DLD1 (cell line): Measurements from ENCODE around the gene ARID3A.

Experiments used
- in situ Hi-C: cut with HindIII; loops from 2 replicates; pipeline ENCODE4 v1.10.0; 2017; ENCODE audit warnings: low sequenced_read_pairs

The ARID3A gene

DNA sequence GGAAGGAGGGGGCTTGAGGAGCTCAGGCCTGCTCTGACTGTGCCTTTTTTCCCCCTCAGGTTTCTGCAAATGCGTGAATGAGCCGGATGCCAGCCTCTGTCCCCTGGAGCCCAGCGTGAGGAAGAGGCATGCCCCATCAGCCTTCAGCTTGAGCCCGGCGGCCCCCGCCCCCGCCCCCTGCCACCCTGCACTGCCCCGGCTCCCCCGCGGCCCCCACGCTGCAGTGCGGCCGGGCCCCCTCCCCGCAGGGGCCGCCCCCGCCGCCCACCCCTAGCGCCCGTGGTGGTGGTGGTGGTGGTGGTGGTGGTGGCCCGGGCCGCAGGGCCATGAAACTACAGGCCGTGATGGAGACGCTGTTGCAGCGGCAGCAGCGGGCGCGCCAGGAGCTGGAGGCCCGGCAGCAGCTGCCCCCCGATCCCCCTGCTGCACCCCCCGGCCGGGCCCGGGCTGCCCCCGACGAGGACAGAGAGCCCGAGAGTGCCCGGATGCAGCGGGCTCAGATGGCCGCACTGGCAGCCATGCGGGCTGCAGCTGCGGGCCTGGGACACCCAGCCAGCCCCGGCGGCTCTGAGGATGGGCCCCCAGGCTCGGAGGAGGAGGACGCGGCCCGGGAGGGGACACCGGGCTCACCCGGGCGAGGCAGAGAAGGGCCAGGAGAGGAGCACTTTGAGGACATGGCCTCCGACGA lies 3.5 kb downstream of the ARID3A start:
- in situ Hi-C loops = no loop called here

DNA sequence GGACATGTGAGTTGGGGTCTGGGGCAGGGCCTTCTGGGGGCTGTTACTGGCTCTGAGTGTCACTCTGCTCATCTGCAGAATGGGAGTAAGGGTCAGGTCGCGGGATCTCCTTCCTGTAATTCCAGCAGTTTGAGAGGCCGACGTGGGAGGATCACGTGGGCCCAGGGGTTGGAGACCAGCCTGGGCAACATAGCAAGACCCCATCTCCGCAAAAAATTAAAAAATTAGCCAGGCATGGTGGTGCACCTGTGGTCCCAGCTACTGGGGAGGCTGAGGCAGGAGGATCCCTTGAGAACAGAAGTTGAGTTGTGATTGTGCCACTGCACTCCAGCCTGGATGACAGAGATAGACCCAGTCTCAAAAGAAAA lies 4.0 kb downstream of the ARID3A start:
- in situ Hi-C loops = no loop called here

DNA sequence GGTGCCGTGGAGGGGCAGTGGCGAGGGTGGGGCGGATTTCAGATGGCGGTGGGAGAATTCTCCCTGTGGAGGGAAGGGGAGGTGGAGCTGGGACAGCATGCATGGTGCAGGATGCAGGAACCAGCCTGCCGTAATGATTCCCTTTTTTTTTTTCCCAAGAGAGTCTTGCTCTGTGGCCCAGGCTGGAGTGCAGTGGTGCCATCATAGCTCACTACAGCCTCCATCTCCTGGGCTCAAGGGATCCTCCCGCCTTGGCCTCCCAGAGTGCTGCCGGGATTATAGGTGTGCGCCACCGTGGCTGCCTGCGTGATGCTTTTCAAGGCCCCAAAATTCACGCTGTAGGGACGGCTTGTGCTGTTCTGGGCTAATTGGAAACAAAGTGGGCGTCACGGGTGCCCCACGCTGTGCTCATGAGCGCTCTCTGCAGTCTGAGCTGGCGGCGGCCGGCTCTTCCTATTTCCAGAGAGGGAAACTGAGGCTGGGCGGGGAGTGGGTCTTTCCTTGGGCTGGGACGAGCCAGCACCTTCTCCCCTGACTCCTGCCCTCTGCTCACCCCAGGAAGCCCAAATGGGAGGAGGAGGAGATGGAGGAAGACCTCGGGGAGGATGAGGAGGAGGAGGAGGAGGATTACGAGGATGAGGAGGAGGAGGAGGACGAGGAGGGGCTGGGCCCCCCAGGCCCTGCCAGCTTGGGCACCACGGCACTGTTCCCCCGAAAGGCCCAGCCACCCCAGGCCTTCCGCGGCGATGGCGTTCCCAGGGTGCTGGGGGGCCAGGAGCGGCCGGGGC lies 6.2 kb downstream of the ARID3A start:
- in situ Hi-C loops = no loop called here

DNA sequence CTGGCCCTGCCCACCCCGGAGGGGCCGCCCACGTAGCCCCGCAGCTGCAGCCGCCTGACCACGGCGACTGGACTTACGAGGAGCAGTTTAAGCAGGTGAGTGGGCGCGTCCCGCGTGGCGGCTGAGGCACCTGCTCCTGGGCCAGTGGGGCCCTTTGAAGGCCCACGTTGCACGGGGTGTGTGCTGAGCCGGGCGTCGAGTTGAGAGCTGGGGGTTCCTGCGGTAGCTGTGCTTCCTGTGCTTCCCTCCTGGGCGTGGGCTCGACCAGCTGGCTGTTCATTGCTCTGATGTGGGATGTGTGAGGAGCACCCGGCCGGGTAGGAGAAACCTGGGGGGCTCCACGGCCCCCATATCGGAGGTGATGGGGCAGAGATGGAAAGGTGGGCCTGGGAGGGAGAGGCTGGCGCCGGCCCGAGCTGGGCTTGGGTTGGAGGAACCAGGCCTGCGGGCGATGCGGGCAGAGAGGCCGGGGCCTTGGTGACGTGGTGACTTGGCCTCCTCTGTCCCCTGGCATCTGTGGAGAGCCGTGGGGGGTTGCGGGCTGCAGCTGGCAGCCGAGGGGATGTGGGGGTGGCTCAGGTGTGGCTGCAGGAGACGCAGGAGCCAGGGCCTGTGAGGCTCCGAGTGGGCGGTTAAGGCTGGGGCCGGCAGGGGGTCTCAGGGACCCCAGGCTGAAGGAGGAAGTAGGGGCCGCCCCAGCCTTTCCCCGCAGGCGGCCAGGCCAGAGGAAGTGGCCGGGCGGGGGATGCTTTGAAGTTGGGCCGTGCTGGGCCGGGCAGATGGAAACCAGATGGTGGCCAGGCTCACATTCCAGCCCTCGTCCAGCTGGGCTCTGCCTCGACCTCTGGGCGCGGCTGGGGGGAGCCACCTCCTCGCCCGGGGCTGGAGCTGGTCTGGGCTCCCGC lies 7.1 kb downstream of the ARID3A start:
- in situ Hi-C loops = no loop called here

DNA sequence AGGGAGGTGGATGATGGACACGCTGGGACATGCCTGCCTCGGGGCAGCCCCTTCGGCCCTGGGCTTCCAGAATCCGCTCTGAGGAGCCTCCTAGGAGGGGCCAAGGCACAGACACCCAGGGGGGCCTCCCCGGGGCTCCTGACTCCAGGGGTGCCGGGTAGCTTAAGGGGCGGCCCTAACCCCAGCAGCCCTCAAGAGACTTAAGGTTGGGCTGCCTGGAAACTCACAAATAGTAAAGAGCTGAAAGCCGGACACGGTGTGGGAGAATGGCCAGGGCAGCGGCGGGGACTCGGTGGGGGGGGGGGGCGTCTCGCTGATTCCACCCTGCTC lies 7.7 kb downstream of the ARID3A start:
- in situ Hi-C loops = no loop called here

DNA sequence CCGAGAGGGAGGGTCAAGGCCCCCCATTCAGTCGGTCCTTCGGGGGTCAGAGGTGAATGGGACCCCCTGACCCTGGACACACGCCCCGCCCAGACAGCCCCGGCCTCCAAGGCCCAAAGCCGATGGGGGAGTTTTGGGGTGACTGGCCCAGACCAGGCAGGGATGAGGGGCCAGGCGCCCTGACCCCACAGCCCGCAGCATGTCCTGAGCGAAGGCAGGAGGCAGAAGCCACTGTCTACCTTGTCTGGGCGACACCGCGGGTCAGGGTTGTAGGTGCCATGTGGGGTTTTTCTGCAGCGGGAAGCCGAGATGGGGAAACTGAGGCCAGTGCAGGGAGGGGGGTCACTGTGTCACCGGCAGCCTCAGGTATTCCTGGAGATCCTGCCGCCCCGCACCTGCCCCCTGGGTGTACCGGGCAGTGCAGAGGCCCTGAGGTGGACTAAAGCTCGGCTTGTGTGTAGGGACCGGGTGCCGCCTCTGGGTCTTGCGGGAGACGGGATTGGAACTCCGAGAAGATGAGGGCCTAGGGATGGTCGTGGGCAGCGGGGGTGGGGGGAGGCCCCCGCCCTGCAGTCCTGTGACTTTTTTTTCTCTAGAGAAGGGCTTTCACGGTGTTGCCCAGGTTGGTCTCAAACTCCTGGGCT lies 8.5 kb downstream of the ARID3A start:
- in situ Hi-C loops = no loop called here

DNA sequence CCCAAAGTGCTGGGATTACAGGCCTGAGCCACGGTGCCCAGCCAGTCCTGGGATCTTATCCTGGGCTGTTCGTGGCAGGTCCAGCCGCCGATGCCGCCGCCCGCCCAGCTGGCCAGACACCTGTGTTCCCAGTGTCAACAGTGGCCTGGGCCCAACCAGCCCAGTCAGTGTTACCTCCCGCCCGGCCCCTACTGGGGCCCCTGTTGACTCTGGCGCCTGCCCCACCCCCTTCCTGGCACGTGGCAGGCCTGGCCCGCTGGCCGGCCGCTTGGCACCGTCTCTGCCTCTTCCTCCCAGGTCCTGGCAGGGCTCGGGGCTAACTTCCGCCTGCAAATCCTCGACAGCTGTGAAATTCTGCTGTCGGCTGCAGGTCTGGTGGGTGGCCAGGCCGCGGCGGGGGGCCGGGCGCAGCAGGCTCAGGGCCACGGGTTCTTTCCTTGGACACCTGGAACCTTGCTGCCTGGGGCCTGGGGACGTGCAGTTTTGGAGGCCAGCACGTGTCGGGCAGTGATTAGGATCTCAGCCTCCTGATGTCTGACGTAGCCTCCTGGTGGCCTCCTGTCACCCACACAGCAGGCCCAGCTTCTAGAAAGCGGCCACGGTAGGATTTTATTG lies 9.1 kb downstream of the ARID3A start:
- in situ Hi-C loops = no loop called here

DNA sequence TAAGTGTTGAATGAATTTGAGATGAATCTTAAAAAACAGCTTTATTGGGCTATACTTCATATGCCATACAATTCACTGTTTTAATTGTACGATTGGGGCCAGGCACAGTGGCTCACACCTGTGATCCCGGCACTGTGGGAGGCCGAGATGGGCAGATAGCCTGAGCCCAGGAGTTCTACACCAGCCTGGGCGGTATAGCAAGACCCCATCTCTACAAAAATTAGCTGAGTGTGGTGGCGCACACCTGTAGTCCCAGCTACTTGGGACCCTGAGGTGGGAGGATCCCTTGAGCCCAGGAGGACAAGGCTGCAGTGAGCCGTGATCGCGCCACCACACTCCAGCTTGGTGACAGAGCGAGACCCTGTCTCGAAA lies 10.3 kb downstream of the ARID3A start:
- in situ Hi-C loops = no loop called here

DNA sequence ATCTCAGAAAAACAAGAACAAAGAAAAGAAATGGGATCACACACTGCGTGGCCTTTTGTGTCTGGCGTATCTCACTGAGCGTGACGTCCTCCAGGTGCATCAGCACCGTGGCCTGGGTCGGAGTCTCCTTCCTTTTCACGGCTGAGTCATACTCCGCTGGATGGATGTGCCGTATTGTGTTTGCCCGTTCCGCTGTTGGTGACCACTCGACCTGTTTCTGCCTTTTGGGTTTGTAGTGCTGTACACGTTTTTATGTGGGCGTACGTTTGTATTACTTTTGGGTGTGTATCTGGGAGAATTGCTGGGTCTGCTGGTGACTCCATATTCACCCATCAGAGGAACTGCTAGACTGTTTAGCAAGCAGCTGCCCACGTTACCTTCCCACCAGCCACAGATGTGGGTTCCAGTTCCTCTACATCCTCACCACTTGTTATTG lies 11.4 kb downstream of the ARID3A start:
- in situ Hi-C loops = no loop called here

DNA sequence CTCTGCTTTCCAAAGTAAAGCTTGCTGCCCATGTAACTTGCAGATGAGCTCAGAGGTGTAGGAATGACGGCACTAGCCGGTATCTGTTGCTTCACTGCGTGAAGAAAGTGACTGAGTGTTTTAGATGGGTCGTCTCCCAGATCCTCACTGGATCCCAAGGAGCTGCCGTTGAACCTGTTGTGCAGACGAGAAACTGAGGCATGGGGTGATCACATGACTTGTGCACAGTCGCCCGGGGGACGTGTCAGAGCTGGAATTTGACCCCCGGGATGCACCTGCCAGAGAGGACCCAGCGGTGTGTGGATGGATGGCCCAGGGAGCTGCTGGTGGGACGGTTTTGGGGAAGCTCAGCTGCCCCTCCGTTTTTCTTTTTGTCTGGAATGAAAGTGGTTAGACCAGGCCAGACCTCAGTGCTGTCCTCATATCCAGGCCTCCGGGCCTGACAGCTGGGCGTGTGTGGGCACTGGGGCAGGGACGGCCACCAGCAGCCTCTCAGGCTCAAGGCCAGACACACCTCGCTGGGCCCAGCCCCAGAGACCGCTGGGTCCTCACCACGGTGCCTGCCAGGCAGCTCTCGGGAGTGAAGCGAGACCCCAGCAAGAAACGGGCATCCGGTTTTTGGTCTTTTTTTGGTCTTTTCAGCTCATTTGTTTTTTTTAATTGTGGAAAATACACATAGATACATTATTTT lies 12.5 kb downstream of the ARID3A start:
- in situ Hi-C loops = no loop called here

DNA sequence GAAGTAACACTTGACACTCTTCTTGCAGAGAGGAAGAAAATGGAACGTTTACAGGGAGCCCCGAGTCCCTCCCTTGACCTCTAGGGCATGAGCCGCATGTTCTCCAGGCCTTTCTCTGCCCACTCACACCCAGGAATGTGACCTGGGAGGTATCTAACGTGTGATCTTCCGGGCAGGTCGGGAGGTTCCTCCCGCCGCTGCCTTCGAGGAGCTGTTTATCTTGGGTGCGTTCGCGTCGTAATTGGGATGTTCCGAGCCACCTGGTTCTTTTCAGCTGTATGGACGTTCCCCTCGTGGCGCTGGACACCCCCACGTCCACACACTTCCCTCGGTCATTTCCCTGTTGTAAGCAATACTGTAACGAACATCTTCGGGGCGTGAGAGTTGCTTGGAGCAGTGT lies 13.6 kb downstream of the ARID3A start:
- in situ Hi-C loops = no loop called here

DNA sequence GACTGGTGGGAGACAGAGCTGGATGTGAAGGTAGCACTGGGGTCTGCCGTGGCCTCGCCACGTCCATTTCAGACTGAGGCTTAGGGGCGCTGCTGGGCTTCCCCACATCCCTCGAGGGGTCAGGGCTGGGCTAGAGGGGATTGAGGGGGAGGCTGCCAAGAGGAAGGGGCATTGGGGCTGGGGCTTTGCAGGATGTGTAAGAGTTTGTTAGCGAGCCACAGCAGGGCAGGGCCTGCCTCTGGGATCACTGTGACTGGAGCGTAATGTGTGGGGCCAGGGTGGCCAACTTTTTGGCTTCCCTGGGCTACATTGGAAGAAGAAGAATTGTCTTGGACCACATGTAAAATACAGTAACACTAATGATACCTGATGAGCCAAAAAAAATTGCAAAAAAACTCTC lies 14.1 kb downstream of the ARID3A start:
- in situ Hi-C loops = no loop called here

DNA sequence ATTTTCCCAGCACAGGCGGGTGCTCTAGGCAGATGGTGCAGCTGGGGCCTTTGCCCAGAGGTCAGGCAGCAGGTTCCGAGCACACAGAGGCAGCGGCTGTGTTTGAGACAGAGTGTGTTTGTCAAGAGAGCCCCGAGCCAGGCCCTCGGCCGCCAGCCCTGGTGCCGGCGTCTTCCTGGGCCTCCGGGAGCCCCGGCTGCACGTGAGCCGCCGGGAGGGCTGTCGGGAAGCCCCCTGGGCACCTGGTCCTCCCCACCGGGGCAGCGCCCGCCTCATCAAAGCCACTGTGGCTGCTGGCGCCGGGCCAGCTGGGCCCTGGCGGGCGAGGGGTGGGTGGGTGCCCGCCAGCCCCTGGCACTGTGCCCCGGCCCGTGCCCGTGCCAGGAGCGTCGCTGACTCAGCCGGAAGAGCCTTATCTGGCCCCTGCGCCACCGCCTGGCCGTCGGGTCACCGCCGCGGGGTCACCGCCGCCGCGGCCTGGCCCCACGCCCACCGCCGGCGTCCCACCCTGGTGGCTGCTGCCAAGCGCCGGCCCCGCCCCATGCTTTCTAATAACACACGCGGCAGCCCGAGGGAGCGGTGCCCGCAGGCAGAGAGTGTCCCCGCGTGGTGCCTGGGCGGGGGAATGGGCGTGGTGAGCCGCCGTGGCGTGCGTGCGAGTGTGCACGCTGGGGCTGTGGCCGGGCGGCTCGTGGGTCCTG lies 14.9 kb downstream of the ARID3A start:
- in situ Hi-C loops = no loop called here

DNA sequence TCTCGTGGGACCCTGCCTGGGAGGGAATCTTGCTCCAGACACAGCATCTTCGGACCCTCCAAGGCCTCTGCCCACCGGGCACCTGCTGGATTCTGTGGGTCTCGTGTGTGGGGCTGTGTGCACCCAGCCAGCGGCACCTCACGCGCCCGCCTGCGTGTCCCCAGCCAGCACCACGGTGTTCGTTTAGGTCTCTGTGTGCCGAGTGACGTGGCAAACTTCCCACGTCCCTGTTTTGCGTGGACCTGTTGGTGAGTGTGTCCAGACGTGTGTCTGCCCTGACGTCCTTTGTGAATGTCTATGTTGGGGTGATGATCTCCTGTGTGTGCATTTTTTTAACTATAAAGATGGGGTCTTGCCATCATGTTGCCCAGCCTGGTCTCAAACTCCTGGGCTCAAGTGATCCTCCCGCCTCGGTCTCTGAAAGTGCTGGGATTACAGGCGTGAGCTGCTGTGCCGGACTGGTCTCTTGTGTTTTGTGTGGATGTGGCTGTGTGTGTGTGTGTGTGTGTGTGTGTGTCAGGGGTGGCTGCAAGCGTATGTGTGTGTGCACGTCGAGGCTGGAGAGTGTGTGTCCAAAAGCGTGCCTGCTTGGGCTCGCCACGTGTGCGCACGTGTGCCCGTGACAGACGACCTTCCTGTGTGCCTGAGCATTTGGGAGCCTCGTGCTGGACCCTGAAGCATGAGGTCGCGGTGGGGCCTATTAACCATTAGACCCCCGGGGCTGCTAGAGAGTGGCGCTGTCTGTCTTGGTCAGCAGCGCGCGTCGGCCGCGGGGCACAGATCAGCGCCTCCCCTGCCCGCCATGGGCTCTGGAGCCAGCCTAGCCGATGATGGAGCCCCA lies 15.7 kb downstream of the ARID3A start:
- in situ Hi-C loops = no loop called here

DNA sequence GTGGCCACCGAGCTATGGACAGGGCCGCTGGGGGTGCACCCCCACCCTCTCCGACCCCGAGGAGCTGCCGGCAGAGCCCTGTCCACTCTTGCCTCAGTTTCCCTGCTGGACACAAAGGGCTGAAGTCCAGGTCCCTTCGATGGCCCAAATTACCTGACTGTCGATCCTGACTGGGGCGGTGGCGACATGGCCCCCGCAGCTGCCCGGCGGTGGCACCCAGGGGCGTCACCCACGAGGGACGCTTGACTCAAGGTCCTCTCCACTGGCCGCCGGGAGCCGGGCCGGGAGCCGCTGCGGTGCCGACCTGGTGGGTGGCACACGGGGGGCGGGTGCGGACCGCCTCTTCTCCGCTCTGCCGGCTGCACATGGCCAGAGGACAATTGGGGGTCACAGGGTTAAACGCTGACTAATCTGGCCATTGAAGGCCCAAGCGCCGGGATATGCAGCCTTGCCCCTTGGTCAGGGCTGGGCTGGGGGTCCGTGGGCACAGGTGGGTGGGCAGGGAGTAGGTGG lies 16.4 kb downstream of the ARID3A start:
- in situ Hi-C loops = no loop called here

DNA sequence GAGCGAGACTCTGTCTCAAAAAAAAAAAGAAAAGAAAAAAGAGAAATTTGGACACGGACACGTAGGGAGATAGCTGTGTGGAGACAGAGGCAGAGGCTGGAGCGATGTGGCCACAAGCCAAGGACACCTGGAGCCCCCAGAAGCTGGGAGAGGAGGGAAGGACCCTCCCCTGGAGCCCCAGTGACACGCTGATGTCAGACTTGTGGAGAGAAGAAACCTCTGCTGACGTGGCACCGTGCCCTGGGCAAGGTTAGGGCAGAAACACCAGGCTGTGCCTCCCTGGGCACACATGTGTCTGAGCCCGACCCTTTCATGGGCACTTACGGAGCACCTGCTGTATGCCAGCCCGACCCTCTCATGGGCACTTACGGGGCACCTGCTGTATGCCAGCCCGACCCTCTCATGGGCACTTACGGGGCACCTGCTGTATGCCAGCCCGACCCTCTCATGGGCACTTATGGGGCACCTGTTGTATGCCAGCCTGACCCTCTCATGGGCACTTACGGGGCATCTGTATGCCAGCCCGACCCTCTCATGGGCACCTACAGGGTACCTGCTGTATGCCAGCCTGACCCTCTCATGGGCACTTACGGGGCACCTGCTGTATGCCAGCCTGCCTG lies 17.8 kb downstream of the ARID3A start:
- in situ Hi-C loops = no loop called here

DNA sequence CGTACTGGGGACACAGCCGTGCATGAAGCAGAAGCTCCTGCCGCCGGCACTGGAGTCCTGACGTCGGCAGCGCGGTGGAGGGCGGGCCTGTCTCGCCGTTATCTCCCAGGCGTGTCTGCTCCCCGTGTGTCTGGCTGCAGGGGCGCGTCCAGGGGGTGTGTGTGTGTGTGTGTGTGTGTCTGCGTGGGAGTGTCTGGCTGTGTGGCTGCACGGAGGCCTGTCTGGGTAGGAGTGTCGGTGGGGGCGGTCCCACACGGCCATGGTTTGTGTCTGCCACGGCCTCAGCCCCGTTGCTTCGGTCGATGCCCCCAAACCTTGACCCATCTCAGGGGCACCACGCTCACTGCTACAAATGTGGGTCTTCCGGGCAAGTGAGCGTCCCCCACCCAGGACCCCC lies 18.3 kb downstream of the ARID3A start:
- in situ Hi-C loops = no loop called here

DNA sequence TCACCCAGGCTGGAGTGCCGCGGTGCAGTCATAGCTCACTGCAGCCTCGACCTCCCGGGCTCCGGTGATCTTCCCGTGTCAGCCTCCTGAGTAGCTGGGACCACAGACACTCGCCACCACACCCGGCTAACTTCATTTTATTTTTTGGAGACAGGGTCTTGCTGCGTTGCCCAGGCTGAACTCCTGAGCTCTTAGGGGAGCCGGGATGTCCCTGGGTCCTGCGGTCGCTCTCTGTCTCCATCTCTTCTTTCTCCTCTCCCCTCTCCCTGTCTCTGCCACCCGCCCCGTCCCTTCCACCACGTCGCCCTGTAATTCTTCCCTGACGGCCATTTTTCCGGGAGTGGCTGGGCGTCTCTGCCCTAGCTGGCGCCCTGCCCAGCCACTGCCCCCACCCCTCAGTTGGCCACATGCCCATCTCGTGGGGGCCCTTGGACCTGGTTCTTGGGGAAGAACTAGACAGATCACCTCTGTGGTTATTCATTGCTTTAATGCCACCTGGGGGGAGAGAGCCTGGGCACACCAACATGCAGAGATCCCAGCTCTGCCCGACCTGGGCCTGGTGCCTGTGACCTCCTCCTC lies 18.9 kb downstream of the ARID3A start:
- in situ Hi-C loops = no loop called here
